Measurements from ENCODE around the gene COL16A1.

DNA sequence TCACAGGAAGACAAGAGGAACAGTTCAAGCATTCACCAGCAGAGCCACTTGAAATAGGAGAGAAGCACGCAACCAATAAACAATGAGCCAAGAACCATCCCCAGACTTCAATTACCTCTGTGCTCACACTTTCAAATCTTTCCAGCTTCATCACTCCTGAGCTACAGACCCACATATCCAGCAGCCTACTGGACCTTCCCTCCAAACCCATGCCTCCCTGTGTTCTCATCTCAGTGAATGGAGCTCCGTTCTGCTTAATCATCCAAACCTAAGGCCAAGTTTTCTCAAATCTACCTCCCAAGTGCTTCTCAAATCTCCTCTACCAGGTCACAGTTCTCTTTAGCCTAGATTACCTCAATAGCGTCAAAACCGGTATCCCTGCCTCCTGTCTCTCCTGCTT, 62.9 kb downstream of the COL16A1 start:
- TF ChIP-seq ZNF146 (tag by site-specific recombination; IDR thresholded peaks at IDR 0.05) (no peak), CTCF (tag by site-specific recombination; IDR thresholded peaks at IDR 0.05) (no peak), ZNF274 (IDR thresholded peaks at IDR 0.05; ENCODE audit: low read length) (no peak), ZNF274 (tag by site-specific recombination; IDR thresholded peaks at IDR 0.05; ENCODE audit: borderline replicate concordance) (no peak), KLF16 (tag by site-specific recombination; IDR thresholded peaks at IDR 0.05) (no peak), OSR2 (tag by site-specific recombination; IDR thresholded peaks at IDR 0.05) (no peak), ZBTB21 (tag by site-specific recombination; IDR thresholded peaks at IDR 0.05) (no peak), ZNF10 (tag by site-specific recombination; IDR thresholded peaks at IDR 0.05) (no peak), ZNF292 (tag by site-specific recombination; IDR thresholded peaks at IDR 0.05; ENCODE audit: borderline replicate concordance, low read depth) (no peak)
- TF ChIP-seq, protein P1, sequence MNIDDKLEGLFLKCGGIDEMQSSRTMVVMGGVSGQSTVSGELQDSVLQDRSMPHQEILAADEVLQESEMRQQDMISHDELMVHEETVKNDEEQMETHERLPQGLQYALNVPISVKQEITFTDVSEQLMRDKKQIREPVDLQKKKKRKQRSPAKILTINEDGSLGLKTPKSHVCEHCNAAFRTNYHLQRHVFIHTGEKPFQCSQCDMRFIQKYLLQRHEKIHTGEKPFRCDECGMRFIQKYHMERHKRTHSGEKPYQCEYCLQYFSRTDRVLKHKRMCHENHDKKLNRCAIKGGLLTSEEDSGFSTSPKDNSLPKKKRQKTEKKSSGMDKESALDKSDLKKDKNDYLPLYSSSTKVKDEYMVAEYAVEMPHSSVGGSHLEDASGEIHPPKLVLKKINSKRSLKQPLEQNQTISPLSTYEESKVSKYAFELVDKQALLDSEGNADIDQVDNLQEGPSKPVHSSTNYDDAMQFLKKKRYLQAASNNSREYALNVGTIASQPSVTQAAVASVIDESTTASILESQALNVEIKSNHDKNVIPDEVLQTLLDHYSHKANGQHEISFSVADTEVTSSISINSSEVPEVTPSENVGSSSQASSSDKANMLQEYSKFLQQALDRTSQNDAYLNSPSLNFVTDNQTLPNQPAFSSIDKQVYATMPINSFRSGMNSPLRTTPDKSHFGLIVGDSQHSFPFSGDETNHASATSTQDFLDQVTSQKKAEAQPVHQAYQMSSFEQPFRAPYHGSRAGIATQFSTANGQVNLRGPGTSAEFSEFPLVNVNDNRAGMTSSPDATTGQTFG (tag by site-specific recombination; IDR thresholded peaks at IDR 0.05; ENCODE audit: borderline replicate concordance) = no peak
- TF ChIP-seq, protein P2, sequence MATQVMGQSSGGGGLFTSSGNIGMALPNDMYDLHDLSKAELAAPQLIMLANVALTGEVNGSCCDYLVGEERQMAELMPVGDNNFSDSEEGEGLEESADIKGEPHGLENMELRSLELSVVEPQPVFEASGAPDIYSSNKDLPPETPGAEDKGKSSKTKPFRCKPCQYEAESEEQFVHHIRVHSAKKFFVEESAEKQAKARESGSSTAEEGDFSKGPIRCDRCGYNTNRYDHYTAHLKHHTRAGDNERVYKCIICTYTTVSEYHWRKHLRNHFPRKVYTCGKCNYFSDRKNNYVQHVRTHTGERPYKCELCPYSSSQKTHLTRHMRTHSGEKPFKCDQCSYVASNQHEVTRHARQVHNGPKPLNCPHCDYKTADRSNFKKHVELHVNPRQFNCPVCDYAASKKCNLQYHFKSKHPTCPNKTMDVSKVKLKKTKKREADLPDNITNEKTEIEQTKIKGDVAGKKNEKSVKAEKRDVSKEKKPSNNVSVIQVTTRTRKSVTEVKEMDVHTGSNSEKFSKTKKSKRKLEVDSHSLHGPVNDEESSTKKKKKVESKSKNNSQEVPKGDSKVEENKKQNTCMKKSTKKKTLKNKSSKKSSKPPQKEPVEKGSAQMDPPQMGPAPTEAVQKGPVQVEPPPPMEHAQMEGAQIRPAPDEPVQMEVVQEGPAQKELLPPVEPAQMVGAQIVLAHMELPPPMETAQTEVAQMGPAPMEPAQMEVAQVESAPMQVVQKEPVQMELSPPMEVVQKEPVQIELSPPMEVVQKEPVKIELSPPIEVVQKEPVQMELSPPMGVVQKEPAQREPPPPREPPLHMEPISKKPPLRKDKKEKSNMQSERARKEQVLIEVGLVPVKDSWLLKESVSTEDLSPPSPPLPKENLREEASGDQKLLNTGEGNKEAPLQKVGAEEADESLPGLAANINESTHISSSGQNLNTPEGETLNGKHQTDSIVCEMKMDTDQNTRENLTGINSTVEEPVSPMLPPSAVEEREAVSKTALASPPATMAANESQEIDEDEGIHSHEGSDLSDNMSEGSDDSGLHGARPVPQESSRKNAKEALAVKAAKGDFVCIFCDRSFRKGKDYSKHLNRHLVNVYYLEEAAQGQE (tag by site-specific recombination; IDR thresholded peaks at IDR 0.05) = no peak
- TF ChIP-seq, protein P3, sequence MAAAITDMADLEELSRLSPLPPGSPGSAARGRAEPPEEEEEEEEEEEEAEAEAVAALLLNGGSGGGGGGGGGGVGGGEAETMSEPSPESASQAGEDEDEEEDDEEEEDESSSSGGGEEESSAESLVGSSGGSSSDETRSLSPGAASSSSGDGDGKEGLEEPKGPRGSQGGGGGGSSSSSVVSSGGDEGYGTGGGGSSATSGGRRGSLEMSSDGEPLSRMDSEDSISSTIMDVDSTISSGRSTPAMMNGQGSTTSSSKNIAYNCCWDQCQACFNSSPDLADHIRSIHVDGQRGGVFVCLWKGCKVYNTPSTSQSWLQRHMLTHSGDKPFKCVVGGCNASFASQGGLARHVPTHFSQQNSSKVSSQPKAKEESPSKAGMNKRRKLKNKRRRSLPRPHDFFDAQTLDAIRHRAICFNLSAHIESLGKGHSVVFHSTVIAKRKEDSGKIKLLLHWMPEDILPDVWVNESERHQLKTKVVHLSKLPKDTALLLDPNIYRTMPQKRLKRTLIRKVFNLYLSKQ (tag by site-specific recombination; IDR thresholded peaks at IDR 0.05; ENCODE audit: borderline replicate concordance) = no peak
- TF ChIP-seq, protein P4, sequence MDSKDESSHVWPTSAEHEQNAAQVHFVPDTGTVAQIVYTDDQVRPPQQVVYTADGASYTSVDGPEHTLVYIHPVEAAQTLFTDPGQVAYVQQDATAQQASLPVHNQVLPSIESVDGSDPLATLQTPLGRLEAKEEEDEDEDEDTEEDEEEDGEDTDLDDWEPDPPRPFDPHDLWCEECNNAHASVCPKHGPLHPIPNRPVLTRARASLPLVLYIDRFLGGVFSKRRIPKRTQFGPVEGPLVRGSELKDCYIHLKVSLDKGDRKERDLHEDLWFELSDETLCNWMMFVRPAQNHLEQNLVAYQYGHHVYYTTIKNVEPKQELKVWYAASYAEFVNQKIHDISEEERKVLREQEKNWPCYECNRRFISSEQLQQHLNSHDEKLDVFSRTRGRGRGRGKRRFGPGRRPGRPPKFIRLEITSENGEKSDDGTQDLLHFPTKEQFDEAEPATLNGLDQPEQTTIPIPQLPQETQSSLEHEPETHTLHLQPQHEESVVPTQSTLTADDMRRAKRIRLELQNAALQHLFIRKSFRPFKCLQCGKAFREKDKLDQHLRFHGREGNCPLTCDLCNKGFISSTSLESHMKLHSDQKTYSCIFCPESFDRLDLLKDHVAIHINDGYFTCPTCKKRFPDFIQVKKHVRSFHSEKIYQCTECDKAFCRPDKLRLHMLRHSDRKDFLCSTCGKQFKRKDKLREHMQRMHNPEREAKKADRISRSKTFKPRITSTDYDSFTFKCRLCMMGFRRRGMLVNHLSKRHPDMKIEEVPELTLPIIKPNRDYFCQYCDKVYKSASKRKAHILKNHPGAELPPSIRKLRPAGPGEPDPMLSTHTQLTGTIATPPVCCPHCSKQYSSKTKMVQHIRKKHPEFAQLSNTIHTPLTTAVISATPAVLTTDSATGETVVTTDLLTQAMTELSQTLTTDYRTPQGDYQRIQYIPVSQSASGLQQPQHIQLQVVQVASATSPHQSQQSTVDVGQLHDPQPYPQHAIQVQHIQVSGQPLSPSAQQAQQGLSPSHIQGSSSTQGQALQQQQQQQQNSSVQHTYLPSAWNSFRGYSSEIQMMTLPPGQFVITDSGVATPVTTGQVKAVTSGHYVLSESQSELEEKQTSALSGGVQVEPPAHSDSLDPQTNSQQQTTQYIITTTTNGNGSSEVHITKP (tag by site-specific recombination; IDR thresholded peaks at IDR 0.05) = no peak
